Measurements from ENCODE around the gene RAB10. TPM values are rescaled to one million over a fixed set of nuclear protein-coding genes. Genes with fewer than 3 reads are reported as not detected.

RAB10 gene
- total RNA-seq, 1 experiment from 2014 or later = 140 TPM

- Histone ChIP-seq H3K36me3 (ENCODE audit: insufficient read depth, low read length, poor library complexity, severe bottlenecking) (no peaks in the 10 kb centered on the region), H3K27me3 (replicated peaks; ENCODE audit: insufficient read depth, low read depth, low read length, poor library complexity) (no peaks in the 10 kb centered on the region), H3K4me1 (ENCODE audit: insufficient read depth, low read length, poor library complexity, severe bottlenecking) (peaks cover 9% of the 10 kb centered on the region), H3K4me3 (ENCODE audit: low read depth, low read length, poor library complexity, severe bottlenecking) (no peak overlapping the region), H3K9me3 (ENCODE audit: low read depth, low read length, poor library complexity, severe bottlenecking) (no peaks in the 10 kb centered on the region), H3K27ac (ENCODE audit: low read depth, low read length, poor library complexity, severe bottlenecking) (no peak overlapping the region)
- intact Hi-C loops (cut with micrococcal nuclease; ENCODE audit: unreplicated experiment) = no loop called here
- TF ChIP-seq EZH2 (IDR thresholded peaks at IDR 0.05; ENCODE audit: borderline replicate concordance, low read depth, low read length, poor library complexity, severe bottlenecking) (no peak), CTCF (conservative IDR thresholded peaks at IDR 0.05; ENCODE audit: low read depth, low read length) (no peak)
- ChIA-PET POLR2A (ENCODE audit: low non-redundant PET) (no interaction called here), CTCF (no interaction called here)
- DNase-seq (ENCODE audit: low spot score) = no peak
- BruUV-seq (replicated peaks) = no TSS peak
Measured at GRCh38 chr2:26122630-26123029, 88.7 kb downstream of the RAB10 start.

- POLR2A ChIA-PET (ENCODE audit: low non-redundant PET) = no interaction called here
- Histone ChIP-seq H3K36me3 (ENCODE audit: insufficient read depth, low read length, poor library complexity, severe bottlenecking) (peaks cover 4% of the 10 kb centered on the region), H3K4me1 (ENCODE audit: insufficient read depth, low read length, poor library complexity, severe bottlenecking) (peaks cover 9% of the 10 kb centered on the region), H3K9me3 (ENCODE audit: low read depth, low read length, poor library complexity, severe bottlenecking) (no peaks in the 10 kb centered on the region), H3K27ac (ENCODE audit: low read depth, low read length, poor library complexity, severe bottlenecking) (no peak overlapping the region), H3K27me3 (replicated peaks; ENCODE audit: insufficient read depth, low read depth, low read length, poor library complexity) (no peaks in the 10 kb centered on the region), H3K4me3 (ENCODE audit: low read depth, low read length, poor library complexity, severe bottlenecking) (no peak overlapping the region)
- CTCF ChIA-PET = interaction anchor here (0.6 kb wide), 1 partner anchor 10 kb away, joined by 7 read pairs; no protein-coding TSS in a partner anchor
- no peak for DNase-seq (ENCODE audit: low spot score)
- TF ChIP-seq CTCF (conservative IDR thresholded peaks at IDR 0.05; ENCODE audit: low read depth, low read length) (no peak), EZH2 (IDR thresholded peaks at IDR 0.05; ENCODE audit: borderline replicate concordance, low read depth, low read length, poor library complexity, severe bottlenecking) (no peak)
- BruUV-seq (replicated peaks) = no TSS peak
- intact Hi-C loops (cut with micrococcal nuclease; ENCODE audit: unreplicated experiment) = no loop called here
Measured at GRCh38 chr2:26123426-26123825, 89.5 kb downstream of the RAB10 start.

GRCh38 chr2:26126074-26126473 is 92.2 kb downstream of the RAB10 start:
- POLR2A ChIA-PET (ENCODE audit: low non-redundant PET) = no interaction called here
- no peak overlapping the region for H3K4me3 ChIP-seq (ENCODE audit: low read depth, low read length, poor library complexity, severe bottlenecking)
- DNase-seq (ENCODE audit: low spot score) = no peak
- no peak overlapping the region for H3K27ac ChIP-seq (ENCODE audit: low read depth, low read length, poor library complexity, severe bottlenecking)
- CTCF ChIA-PET = interaction anchor here (0.6 kb wide), 1 partner anchor 110 kb away, joined by 4 read pairs; no protein-coding TSS in a partner anchor
- peaks cover 9% of the 10 kb centered on the region for H3K4me1 ChIP-seq (ENCODE audit: insufficient read depth, low read length, poor library complexity, severe bottlenecking)
- intact Hi-C loops (cut with micrococcal nuclease; ENCODE audit: unreplicated experiment) = no loop called here
- TF ChIP-seq EZH2 (IDR thresholded peaks at IDR 0.05; ENCODE audit: borderline replicate concordance, low read depth, low read length, poor library complexity, severe bottlenecking) (no peak), CTCF (conservative IDR thresholded peaks at IDR 0.05; ENCODE audit: low read depth, low read length) (no peak)
- peaks cover 4% of the 10 kb centered on the region for H3K36me3 ChIP-seq (ENCODE audit: insufficient read depth, low read length, poor library complexity, severe bottlenecking)
- H3K27me3 ChIP-seq (replicated peaks; ENCODE audit: insufficient read depth, low read depth, low read length, poor library complexity) = no peaks in the 10 kb centered on the region
- no TSS peak for BruUV-seq (replicated peaks)
- H3K9me3 ChIP-seq (ENCODE audit: low read depth, low read length, poor library complexity, severe bottlenecking) = no peaks in the 10 kb centered on the region
